MM.1S (cell line): ENCODE data around the gene NDUFAF4.
"Not testable (repeated sequence)": the region's sequence is repeated elsewhere in the genome, so short reads cannot be mapped to it uniquely, and the experiment has no call there.

Experiments
- DNase-seq: peaks from one replicate; pipeline ENCODE4 v3.0.0-alpha.2; 2015
- H2AFZ ChIP-seq: fragments of 300-600 bp; sonication (generic); 2 replicates; pipeline ENCODE4 v1.6.0; 2016; ENCODE audit warnings: antibody characterized with exemption, low read length
- H3F3A ChIP-seq: fragments of 300-600 bp; sonication (generic); 2 replicates; pipeline ENCODE4 v1.6.1; 2016; ENCODE audit warnings: mild to moderate bottlenecking, antibody characterized with exemption, low read length, moderate library complexity, mixed read lengths; ENCODE audit not compliant: insufficient read depth
- H3K27ac ChIP-seq: fragments of 300-600 bp; sonication (generic); 2 replicates; pipeline ENCODE4 v1.5.1; 2016; ENCODE audit warnings: mild to moderate bottlenecking, low read length
- H3K27me3 ChIP-seq: fragments of 300-600 bp; sonication (generic); replicated peaks from 2 replicates; pipeline ENCODE4 v1.6.0; 2016; ENCODE audit warnings: low read length; ENCODE audit not compliant: insufficient read depth
- H3K36me3 ChIP-seq: fragments of 300-600 bp; sonication (generic); replicated peaks from 2 replicates; pipeline ENCODE4 v1.6.1; 2016; ENCODE audit warnings: mild to moderate bottlenecking, low read length, mixed read lengths; ENCODE audit not compliant: insufficient read depth
- H3K4me1 ChIP-seq: fragments of 300-600 bp; sonication (generic); 2 replicates; pipeline ENCODE4 v1.6.1; 2016; ENCODE audit warnings: low read length, mixed read lengths
- H3K4me2 ChIP-seq: fragments of 300-600 bp; sonication (generic); 2 replicates; pipeline ENCODE4 v1.6.0; 2016; ENCODE audit warnings: low read depth, low read length
- H3K4me3 ChIP-seq: fragments of 300-600 bp; sonication (generic); 2 replicates; pipeline ENCODE4 v1.5.1; 2016; ENCODE audit warnings: low read length, mixed read lengths
- H3K79me2 ChIP-seq: fragments of 300-600 bp; sonication (generic); 2 replicates; pipeline ENCODE4 v1.6.1; 2016; ENCODE audit warnings: mixed run types, low read length, mixed read lengths
- H3K9ac ChIP-seq: fragments of 300-600 bp; sonication (generic); 2 replicates; pipeline ENCODE4 v1.6.1; 2016; ENCODE audit warnings: low read length, mixed read lengths
- H3K9me2 ChIP-seq: fragments of 300-600 bp; sonication (generic); replicated peaks from 2 replicates; pipeline ENCODE4 v1.6.1; 2016; ENCODE audit warnings: mild to moderate bottlenecking, low read length, mixed read lengths; ENCODE audit not compliant: insufficient read depth
- H3K9me3 ChIP-seq: fragments of 300-600 bp; sonication (generic); replicated peaks from 2 replicates; pipeline ENCODE4 v1.6.1; 2016; ENCODE audit warnings: mild to moderate bottlenecking, low read length, mixed read lengths; ENCODE audit not compliant: insufficient read depth
- H4K20me1 ChIP-seq: fragments of 300-600 bp; sonication (generic); 2 replicates; pipeline ENCODE4 v1.6.1; 2016; ENCODE audit warnings: mild to moderate bottlenecking, low read length, moderate library complexity, mixed read lengths; ENCODE audit not compliant: insufficient read depth
- CTCF ChIP-seq: fragments of 300-600 bp; sonication (generic); IDR thresholded peaks from 2 replicates; pipeline ENCODE4 v1.5.1; 2016; ENCODE audit warnings: antibody characterized with exemption, low read length, mixed read lengths
- EZH2 ChIP-seq: fragments of 300-600 bp; sonication (generic); optimal IDR thresholded peaks from 2 replicates; pipeline ENCODE3; 2017; ENCODE audit warnings: low read depth, mild to moderate bottlenecking, antibody characterized with exemption, low read length, mixed read lengths
- EZH2phosphoT487 ChIP-seq: fragments of 300-600 bp; sonication (generic); IDR thresholded peaks from 2 replicates; pipeline ENCODE4 v1.6.1; 2018; ENCODE audit warnings: antibody characterized with exemption, low read length

NDUFAF4 gene

GRCh38 chr6:96889146-96889545, 8.5 kb downstream of the NDUFAF4 start:
- DNase-seq = no peak
- Histone ChIP-seq H3K4me3 (no peak overlapping the region), H3F3A (peaks cover 11% of the 10 kb centered on the region; the same call in 1 of the 2 replicates), H3K4me2 (no peak overlapping the region), H3K27me3 (no peaks in the 10 kb centered on the region), H3K4me1 (peaks cover 15% of the 10 kb centered on the region), H3K79me2 (peaks cover 20% of the 10 kb centered on the region), H3K9me3 (no peaks in the 10 kb centered on the region), H3K36me3 (peaks cover 21% of the 10 kb centered on the region), H3K9me2 (no peaks in the 10 kb centered on the region), H3K27ac (no peak overlapping the region), H2AFZ (no peak overlapping the region), H3K9ac (no peak overlapping the region), H4K20me1 (no peaks in the 10 kb centered on the region)
- no peak for TF ChIP-seq EZH2phosphoT487
- no peak for TF ChIP-seq EZH2
- TF ChIP-seq CTCF = no peak

- DNase-seq = no peak
- no peaks in the 10 kb centered on the region for H3K9me3 ChIP-seq
Measured at GRCh38 chr6:96888745-96889144, 8.9 kb downstream of the NDUFAF4 start.

GRCh38 chr6:96886519-96886918, 11.2 kb downstream of the NDUFAF4 start:
- Histone ChIP-seq H3K9me3 (no peaks in the 10 kb centered on the region), H3K9me2 (no peaks in the 10 kb centered on the region), H3K27ac (no peak overlapping the region), H3F3A (peaks cover 11% of the 10 kb centered on the region; the same call in 1 of the 2 replicates), H3K36me3 (peaks cover 9% of the 10 kb centered on the region; the same call in 1 of the 2 replicates), H3K4me3 (no peak overlapping the region), H3K27me3 (no peaks in the 10 kb centered on the region), H2AFZ (no peak overlapping the region), H4K20me1 (no peaks in the 10 kb centered on the region), H3K4me2 (peak overlapping the region; percentile 65; the same call in 1 of the 2 replicates), H3K4me1 (peaks cover 15% of the 10 kb centered on the region), H3K79me2 (no peaks in the 10 kb centered on the region), H3K9ac (peak overlapping the region; percentile 48; the same call in 1 of the 2 replicates)
- no peak for DNase-seq
- TF ChIP-seq CTCF (no peak), EZH2phosphoT487 (no peak), EZH2 (no peak)

More at GRCh38 chr6:96888745-96889144, 8.9 kb downstream of the NDUFAF4 start:
- no peak overlapping the region for H3K4me2 ChIP-seq
- H3K27me3 ChIP-seq = no peaks in the 10 kb centered on the region
- no peaks in the 10 kb centered on the region for H4K20me1 ChIP-seq
- H3F3A ChIP-seq = peaks cover 11% of the 10 kb centered on the region; the same call in 1 of the 2 replicates
- H3K4me3 ChIP-seq = no peak overlapping the region
- no peaks in the 10 kb centered on the region for H3K9me2 ChIP-seq
- no peak for TF ChIP-seq CTCF
- TF ChIP-seq EZH2 = no peak
- no peak for TF ChIP-seq EZH2phosphoT487
- H3K36me3 ChIP-seq = peaks cover 18% of the 10 kb centered on the region
- peaks cover 15% of the 10 kb centered on the region for H3K4me1 ChIP-seq
- no peak overlapping the region for H2AFZ ChIP-seq
- H3K79me2 ChIP-seq = peaks cover 16% of the 10 kb centered on the region
- H3K27ac ChIP-seq = no peak overlapping the region
- H3K9ac ChIP-seq = no peak overlapping the region

GRCh38 chr6:96885187-96885631, 12.5 kb downstream of the NDUFAF4 start:
- not testable (repeated sequence) for H3K9me2 ChIP-seq, H3K79me2 ChIP-seq, H3K27me3 ChIP-seq, H3K9me3 ChIP-seq, H3K36me3 ChIP-seq, H4K20me1 ChIP-seq
- DNase-seq = peak; percentile 95
- Histone ChIP-seq H2AFZ (peak overlapping the region; percentile 63), H3K4me2 (peak overlapping the region; percentile 65), H3K27ac (peak overlapping the region; percentile 72), H3K4me1 (peaks cover 15% of the 10 kb centered on the region), H3K4me3 (peak overlapping the region; percentile 29), H3K9ac (peak overlapping the region; percentile 48; the same call in 1 of the 2 replicates), H3F3A (peaks cover 11% of the 10 kb centered on the region; the same call in 1 of the 2 replicates)
